KMS-11 (cell line): Measurements from ENCODE around the gene CARD19.

Experiments
- H2AFZ ChIP-seq: fragments of 200-600 bp; sonication (generic); 2 replicates; pipeline ENCODE4 v1.6.1; 2016; ENCODE audit warnings: antibody characterized with exemption, mixed run types, low read depth
- H3K27ac ChIP-seq: fragments of 200-600 bp; sonication (generic); 2 replicates; pipeline ENCODE4 v1.6.1; 2016; ENCODE audit warnings: mild to moderate bottlenecking, mixed run types
- H3K27me3 ChIP-seq: fragments of 200-600 bp; sonication (generic); 2 replicates; pipeline ENCODE4 v1.6.1; 2017; ENCODE audit warnings: mild to moderate bottlenecking, low read depth, mixed run types, moderate library complexity; ENCODE audit not compliant: insufficient read depth
- H3K36me3 ChIP-seq: fragments of 200-600 bp; sonication (generic); 2 replicates; pipeline ENCODE4 v1.6.1; 2017; ENCODE audit warnings: mild to moderate bottlenecking, mixed run types; ENCODE audit not compliant: insufficient read depth
- H3K4me1 ChIP-seq: fragments of 200-600 bp; sonication (generic); 2 replicates; pipeline ENCODE4 v1.6.1; 2016; ENCODE audit warnings: mild to moderate bottlenecking, low read depth, mixed run types; ENCODE audit not compliant: poor library complexity, severe bottlenecking
- H3K4me2 ChIP-seq: fragments of 200-600 bp; sonication (generic); 2 replicates; pipeline ENCODE4 v1.7.0; 2016; ENCODE audit warnings: mild to moderate bottlenecking, mixed run types
- H3K4me3 ChIP-seq: fragments of 200-600 bp; sonication (generic); IDR thresholded peaks from 2 replicates; pipeline ENCODE4 v1.6.1; 2017; ENCODE audit warnings: low read depth, low read length, mixed read lengths; ENCODE audit not compliant: insufficient read depth
- H3K79me2 ChIP-seq: fragments of 200-600 bp; sonication (generic); 2 replicates; pipeline ENCODE4 v1.6.1; 2016; ENCODE audit warnings: low read depth, mixed run types; ENCODE audit not compliant: insufficient read depth
- H3K9ac ChIP-seq: fragments of 200-600 bp; sonication (generic); 2 replicates; pipeline ENCODE4 v1.6.1; 2016; ENCODE audit warnings: mild to moderate bottlenecking, mixed run types
- H4K20me1 ChIP-seq: fragments of 200-600 bp; sonication (generic); 2 replicates; pipeline ENCODE4 v1.6.1; 2016; ENCODE audit warnings: mild to moderate bottlenecking, mixed run types; ENCODE audit not compliant: insufficient read depth
- TF ChIP-seq, protein P1 (sequence below): fragments of 200-600 bp; sonication (generic); conservative IDR thresholded peaks from 2 replicates; pipeline ENCODE4 v1.6.1; 2017; ENCODE audit warnings: low read depth, mild to moderate bottlenecking, antibody characterized with exemption, low read length, moderate library complexity, mixed read lengths

CARD19 gene, protein sequence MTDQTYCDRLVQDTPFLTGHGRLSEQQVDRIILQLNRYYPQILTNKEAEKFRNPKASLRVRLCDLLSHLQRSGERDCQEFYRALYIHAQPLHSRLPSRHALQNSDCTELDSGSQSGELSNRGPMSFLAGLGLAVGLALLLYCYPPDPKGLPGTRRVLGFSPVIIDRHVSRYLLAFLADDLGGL

DNA sequence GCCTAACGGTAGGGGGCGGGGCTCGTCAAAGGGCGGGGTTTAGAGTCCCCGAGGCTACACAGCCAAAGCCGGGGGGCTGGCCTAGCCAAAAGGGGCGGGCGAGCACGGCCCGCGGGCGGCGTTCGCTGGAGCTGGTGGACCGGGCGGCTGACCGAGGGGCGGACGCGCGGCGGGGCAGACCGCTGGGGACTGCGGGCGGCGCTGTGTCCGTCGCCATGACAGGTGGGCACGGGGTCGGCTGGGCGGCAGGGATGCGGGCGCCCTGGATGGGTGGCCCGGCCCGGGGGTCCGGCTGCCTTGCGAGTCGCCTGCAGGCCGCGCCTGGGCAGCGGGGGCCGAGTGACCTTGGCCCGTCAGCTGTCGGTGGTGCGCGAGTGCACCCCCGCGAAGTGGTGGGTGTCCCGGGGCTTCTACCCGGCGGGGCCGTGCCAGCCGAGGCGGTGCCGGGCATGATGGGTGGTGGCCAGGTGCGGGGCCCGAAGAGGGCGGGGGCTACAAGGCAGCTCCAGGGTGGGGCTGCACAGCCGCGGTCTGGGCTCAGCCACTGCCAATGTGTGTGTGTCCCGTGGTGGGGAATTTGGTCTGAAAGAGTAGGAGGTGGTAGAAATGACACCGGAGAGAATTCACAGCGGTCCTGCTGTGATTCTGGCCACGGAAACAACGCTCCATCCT is at the start of gene CARD19:
Gene CARD19, plus strand, starts transcription at position 87 of the 672 bp plus-strand sequence. Its CDS starts 129 bp downstream, at position 216.
- H3K9ac ChIP-seq = peak within 1 kb of the TSS; percentile 79
- no peaks in the 10 kb centered on the region for H4K20me1 ChIP-seq
- H3K4me3 ChIP-seq = no peak within 1 kb of the TSS
- H3K27ac ChIP-seq = peak within 1 kb of the TSS; percentile 73
- no peaks in the 10 kb centered on the region for H3K79me2 ChIP-seq
- H3K27me3 ChIP-seq = no peaks in the 10 kb centered on the region
- TF ChIP-seq, protein P1, sequence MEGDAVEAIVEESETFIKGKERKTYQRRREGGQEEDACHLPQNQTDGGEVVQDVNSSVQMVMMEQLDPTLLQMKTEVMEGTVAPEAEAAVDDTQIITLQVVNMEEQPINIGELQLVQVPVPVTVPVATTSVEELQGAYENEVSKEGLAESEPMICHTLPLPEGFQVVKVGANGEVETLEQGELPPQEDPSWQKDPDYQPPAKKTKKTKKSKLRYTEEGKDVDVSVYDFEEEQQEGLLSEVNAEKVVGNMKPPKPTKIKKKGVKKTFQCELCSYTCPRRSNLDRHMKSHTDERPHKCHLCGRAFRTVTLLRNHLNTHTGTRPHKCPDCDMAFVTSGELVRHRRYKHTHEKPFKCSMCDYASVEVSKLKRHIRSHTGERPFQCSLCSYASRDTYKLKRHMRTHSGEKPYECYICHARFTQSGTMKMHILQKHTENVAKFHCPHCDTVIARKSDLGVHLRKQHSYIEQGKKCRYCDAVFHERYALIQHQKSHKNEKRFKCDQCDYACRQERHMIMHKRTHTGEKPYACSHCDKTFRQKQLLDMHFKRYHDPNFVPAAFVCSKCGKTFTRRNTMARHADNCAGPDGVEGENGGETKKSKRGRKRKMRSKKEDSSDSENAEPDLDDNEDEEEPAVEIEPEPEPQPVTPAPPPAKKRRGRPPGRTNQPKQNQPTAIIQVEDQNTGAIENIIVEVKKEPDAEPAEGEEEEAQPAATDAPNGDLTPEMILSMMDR = no peak
- H3K36me3 ChIP-seq = no peaks in the 10 kb centered on the region
- H3K4me1 ChIP-seq = peaks cover 33% of the 10 kb centered on the region
- H3K4me2 ChIP-seq = peak within 1 kb of the TSS; percentile 80
- H2AFZ ChIP-seq = peak within 1 kb of the TSS; percentile 88

DNA sequence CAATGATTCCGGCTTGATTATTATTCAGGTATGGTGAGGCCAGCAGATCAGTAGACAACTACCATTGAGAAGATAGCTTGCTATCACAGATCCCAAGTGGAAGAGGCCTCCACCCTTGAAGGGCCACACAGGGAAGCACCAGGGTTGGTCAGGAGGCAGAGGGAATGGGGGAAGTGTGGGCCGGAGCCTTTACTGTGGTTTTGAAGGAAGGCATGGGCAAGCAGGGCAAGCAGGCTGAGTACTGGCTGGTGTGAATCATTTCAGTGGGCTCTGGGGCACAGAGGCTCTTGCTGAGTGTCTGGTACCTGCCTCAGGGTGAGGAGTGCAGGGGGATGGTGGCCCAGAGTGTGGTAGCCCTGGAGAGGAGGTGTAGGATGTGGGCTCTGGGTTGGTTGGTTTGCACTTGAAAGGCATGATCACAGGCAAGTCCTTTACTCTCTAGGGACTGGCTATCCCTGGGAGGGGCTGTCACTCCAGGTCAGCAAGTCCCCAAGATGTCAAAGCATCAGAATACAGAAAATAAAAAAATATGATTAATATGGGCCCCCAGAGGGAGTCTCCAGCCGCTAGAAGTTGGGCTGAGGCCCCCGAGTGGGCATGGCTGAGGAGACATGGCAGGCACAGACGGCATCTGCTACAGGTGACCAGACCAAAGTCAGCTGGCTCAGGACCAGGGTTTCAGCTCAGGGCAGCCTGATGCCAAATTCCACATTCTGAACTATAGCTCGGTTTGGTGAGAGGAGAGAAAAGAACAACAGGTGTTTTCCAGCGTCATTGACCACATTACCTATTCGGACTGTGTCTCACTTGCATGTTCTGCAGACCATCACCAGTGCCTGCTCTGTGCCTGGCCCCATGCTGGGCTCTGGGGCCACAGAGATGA is 47.2 kb upstream of the CARD19 start:
- H3K27me3 ChIP-seq = no peaks in the 10 kb centered on the region

DNA sequence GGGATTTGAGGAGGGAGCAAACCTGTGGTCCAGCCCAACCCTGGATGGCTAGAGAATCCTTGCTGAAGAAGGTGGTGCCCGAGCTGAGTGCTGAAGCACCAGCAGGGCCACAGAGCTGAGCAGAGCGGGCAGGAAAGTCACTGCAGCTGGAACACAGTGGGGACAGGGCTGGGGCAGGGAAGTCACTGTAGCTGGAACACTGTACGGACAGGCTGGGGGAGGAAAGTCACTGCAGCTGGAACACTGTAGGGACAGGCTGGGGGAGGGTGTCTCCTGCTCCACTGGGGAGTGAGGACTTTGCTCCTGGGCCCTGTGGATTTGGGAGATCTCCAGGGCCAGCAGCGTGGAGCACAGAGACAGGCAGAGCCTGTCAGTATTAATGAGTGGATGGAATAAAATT is 46.5 kb upstream of the CARD19 start:
- no peak overlapping the region for H3K4me2 ChIP-seq
- no peaks in the 10 kb centered on the region for H3K27me3 ChIP-seq
- no peak overlapping the region for H3K27ac ChIP-seq
- H3K36me3 ChIP-seq = no peaks in the 10 kb centered on the region
- H3K4me1 ChIP-seq = peaks cover 3% of the 10 kb centered on the region
- H3K9ac ChIP-seq = no peak overlapping the region
- TF ChIP-seq, protein P1 = no peak
- H3K79me2 ChIP-seq = no peaks in the 10 kb centered on the region
- H4K20me1 ChIP-seq = no peaks in the 10 kb centered on the region
- no peak overlapping the region for H3K4me3 ChIP-seq
- H2AFZ ChIP-seq = no peak overlapping the region

More for the DNA sequence above, 47.2 kb upstream of the CARD19 start:
- Histone ChIP-seq H3K9ac (no peak overlapping the region), H3K27ac (no peak overlapping the region), H3K36me3 (no peaks in the 10 kb centered on the region), H3K79me2 (no peaks in the 10 kb centered on the region), H3K4me3 (no peak overlapping the region), H3K4me1 (no peaks in the 10 kb centered on the region), H3K4me2 (no peak overlapping the region), H4K20me1 (no peaks in the 10 kb centered on the region), H2AFZ (no peak overlapping the region)
- TF ChIP-seq, protein P1 = no peak

DNA sequence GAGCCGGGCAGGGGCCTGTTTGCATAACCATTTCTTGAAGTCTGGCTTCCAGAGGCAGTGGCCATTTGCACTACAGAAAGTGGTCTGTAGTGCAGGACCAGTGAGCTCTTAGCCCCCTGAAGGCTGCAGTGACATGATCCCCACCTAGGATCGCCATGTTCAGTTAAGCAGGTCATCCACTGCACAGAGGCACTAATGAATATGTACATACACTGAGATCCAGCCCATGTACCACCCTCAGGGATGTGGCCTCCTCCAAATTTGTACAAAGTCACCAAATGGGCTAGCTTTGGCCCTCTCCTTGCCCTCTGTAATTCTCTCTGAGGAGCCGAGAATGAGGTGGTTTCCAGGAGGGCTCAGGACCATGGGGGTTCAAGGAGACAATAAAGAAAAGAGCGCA is 45.8 kb upstream of the CARD19 start:
- H3K4me1 ChIP-seq = peaks cover 8% of the 10 kb centered on the region
- no peak overlapping the region for H3K4me3 ChIP-seq
- no peaks in the 10 kb centered on the region for H4K20me1 ChIP-seq
- H3K36me3 ChIP-seq = no peaks in the 10 kb centered on the region
- TF ChIP-seq, protein P1 = no peak
- H3K4me2 ChIP-seq = no peak overlapping the region
- H3K9ac ChIP-seq = no peak overlapping the region
- no peak overlapping the region for H2AFZ ChIP-seq
- no peaks in the 10 kb centered on the region for H3K79me2 ChIP-seq
- H3K27ac ChIP-seq = no peak overlapping the region
- H3K27me3 ChIP-seq = no peaks in the 10 kb centered on the region
